ENCODE results near the gene LRP1B.

LRP1B gene

DNA sequence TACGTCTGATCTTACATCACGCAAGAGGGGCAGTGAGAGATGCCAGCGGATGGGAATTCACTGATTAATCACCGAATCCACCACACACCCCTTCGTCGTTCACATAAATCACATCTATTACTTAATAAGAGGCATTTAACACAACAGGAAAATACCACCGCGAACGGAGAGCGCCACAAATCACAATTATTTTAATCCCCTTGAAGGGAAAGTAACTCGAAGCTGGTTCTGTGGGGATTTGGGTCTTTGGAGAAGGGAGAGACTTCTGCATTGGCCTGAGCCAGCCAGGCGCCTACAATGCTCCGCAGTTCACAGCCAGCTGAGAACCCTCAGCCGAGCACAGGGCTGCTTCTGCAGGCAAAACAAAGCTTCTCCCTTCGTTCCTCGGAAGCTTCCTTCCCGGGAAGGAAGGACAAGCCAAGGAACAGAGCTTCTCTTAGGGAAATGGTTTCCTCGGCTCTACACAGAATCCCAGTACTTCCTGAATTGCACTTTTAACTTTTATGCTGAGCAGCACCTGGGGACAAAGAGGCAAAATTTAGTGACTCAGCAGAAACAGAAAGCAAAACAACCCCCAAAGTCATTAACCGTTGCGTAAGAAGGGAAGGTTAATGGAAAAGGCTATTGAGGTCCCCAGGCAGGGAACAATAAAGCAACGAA is at the start of gene LRP1B:
TSS of gene LRP1B (minus strand) at position 7 of the 660 bp plus-strand sequence. CDS start 287 bp downstream, outside the sequence.
- no peak for DNase-seq

DNA sequence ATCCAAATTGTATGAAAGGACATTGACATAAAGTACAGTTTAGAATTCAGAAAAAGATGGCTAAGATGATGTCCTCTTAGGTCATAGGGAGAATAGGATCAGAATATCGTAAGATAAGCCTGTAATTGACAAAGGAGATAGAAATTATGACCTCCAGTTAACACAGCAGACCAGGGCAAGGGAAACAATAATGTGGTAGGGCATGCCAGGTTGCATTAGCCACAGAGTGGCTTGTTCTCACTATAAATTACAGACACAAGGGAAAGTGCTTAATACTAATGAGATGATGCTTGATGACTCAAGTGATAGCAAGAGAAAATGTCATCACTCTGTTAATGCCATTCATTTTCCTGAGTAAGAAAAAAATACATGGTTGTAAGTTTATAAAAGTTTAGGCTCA is 48.9 kb upstream of the LRP1B start:
- no peak for DNase-seq

DNA sequence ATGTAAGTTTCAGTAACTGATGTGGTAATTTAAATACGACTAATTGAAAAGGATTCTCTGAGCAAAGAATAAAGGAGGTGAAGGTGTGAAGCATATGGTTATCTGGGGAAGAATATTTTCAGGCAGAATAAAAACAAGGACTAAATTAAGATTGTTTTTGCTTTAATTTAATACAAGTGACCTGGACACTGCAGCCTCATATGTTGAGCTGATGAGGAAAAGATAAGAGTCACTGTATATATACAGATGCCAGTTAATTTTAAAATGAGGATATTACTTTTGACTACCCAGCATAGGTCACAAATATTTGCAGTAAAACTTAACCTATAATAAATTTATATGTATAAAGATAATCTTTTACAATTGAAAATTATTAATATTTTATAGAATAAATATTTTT is 47.8 kb upstream of the LRP1B start:
- no peak for DNase-seq

DNA sequence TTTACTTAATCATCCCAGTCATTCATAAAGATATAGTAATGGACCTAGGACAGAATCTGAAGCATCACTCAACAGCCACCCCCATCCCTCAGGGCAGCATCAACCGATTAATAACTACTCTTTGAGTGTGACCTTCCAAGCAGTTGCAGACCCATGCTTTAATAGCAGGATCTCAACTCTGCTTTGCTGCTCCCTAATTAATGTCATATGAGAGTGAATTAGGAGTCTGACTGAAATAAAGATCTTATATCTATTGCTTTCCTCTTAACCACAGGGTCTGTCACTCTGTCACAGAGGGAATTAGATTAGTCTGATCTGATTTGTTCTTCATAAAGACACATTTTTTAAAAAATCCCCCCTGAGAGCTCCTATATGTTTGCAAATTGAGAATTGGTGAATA is 46.1 kb upstream of the LRP1B start:
- no peak for DNase-seq

DNA sequence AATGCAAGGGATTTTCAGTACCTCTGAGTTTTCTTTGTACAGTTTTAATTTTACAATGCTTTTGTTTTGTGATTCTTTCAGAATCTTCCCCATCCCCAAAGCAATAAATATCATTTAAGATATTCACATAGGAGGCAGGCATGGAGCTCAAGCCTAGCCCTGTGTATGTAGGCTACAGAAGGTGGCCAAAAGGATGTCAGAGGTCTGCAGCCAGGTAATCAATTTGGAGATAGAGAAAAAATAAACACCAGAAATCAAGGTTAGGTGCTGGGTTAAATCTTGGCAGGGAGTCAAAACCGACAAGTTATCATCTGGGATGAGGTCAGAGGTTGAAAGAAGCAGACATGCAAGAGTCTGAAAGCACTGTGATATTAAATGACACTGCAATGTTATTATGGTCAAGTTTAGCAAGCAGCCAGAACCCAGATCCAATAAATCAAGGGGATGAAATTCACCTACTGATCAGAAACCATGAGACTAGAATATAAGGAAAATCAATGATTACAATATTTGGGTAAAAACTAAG is 45.1 kb upstream of the LRP1B start:
- DNase-seq, result no peak

GRCh38 chr2:142174176-142174575 is 43.4 kb upstream of the LRP1B start:
- DNase-seq, result no peak

DNA sequence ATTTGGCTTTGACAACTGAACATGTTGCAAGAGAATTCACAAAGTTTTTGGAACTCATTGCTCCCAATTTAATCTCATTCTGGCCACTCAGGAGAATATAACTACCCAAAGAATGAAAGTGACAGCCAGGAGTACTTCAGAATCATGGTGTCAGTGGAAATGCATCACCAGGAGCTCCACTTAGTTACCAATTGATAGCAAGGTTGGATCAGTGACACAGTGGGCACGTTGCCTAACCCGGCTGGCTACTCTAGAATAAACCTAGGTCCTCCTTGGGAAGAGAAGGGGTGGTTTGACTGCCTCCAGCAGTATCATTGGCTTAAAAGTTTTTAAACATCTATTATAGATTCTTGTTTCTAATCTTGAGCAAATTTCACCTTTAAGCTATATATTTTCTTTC is 40.0 kb upstream of the LRP1B start:
- no peak for DNase-seq

DNA sequence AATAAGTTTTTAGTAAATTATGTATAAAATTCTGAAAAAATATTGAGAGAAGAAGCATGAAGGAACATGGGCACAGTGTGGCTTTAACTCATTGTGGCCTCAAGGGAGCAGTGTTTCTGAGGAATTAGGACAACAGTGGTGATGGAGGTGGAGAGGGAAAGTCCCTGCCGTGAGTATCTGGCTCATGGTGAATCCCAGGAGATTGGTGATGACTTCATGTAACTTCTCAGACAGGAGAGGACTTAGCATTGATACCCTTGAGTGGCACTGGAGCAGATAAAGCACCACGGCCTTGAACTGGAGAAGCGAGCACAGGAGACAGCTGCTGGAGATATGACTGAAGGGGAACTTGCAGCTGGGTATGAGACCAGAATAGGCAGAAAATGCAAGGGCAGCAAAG is 35.0 kb upstream of the LRP1B start:
- DNase-seq, result no peak

DNA sequence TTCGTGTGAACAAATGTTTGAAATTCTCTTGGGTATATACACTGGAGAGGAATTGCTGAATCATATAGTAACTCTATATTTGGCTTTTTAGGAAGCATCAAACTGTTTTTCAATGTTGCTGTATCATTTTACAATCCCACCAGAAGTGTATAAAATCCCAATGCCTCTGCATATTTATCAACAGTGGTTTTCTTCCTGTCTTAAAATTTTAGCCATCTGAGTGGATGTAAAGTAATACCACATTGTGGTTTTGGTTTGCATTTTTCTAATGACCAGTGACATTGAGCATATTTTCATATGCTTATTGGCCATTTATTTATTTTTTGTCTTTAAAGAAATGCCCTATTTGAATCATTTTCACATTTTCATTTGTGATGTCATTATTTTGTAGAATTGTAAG is 22.8 kb upstream of the LRP1B start:
- DNase-seq, result no peak

DNA sequence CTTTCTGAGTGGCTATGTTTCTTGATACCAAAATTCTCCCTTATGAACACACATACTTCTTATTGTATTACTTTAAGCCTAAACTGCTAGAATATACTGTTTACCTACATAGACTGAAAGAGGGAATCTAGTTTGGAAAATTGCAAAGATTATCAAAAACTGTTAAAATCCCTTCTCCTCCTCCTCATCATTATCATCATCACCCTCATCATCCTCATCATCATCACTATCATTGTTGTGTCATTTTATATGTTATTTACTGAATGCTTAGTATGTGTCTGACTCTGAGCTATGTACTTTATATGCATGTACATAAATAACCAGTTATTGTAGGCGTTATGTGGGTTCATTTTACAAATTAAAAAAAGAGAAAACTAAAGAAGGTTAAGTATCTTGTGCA is 19.6 kb upstream of the LRP1B start:
- DNase-seq, result no peak

GRCh38 chr2:142144547-142144946 is 13.7 kb upstream of the LRP1B start:
- DNase-seq, result no peak

DNA sequence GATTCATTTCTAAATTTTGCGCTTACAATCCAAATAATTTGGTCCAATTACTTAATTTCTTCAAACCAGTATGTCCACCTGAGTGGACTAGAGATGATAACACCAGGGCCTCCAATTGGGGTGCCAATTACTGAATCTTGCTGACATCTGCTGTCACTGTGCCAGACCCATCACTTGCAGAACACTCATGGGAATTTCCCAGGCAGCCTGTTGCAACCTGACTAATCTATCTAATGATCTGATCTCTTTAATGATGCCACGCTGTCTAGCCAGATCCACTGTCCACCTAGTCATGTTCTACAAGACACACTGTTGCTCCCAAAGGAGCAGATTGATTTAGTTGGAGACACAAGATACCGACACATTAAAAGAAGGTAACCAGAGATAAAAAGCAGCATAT is 11.8 kb upstream of the LRP1B start:
- DNase-seq, result no peak

DNA sequence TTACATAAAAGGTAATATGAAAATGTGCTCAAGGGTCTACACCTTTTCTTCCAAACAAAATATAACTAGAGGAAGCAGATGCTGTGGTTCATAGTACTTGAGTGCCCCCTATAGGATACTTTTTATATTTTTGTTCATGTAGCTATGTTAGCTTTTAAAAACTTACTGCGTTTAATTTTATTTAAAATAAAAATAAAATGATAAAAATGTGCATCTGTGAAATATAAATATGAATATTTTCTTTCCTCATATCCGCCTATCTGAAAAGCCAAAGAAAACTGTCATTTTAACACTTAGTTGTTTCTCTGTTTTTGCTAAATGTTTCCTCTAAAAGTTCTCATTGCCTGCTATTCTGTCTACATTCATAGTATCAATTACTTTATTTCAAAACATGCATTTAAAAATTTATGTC is 9.6 kb upstream of the LRP1B start:
- DNase-seq, result no peak

- no peak for DNase-seq
These were observed 8.6 kb upstream of the LRP1B start for GRCh38 chr2:142139384-142139783.

DNA sequence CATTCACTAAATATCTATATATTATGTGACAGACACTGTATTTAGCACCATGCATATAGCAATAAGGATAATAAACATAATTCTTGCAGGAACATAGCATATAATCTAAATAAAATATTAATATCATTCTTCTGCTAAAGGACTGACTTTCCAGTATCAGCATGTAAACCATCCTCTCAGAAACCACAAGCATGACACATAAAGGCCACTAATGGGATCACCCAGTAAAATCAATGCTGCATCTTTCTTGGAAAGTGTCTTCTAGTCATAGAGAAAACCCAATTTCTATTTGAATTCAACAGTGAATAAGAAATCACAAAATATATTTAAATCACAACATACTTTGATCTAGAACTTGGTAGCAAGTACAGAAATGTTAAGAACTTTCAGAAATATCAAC is 5.8 kb upstream of the LRP1B start:
- no peak for DNase-seq

DNA sequence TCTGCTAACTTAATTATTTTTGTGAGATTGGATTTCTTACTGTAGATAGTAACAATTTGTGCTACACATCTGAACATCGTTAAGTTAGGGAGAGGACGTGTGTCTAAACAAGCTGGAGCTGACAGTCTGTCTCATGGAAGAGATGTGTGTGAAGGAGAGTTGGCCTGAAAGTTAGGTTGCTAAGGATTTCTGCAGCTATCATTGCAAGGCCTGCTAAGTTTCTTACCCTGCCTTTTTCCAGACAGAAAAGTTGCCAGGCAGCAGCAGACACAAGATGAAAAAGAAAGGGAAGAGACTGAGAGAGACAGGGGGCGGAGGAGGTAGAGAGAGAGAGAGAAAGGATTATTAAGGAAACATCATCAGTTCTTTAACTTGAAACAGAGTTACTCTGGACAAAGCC is 4.1 kb upstream of the LRP1B start:
- no peak for DNase-seq

DNA sequence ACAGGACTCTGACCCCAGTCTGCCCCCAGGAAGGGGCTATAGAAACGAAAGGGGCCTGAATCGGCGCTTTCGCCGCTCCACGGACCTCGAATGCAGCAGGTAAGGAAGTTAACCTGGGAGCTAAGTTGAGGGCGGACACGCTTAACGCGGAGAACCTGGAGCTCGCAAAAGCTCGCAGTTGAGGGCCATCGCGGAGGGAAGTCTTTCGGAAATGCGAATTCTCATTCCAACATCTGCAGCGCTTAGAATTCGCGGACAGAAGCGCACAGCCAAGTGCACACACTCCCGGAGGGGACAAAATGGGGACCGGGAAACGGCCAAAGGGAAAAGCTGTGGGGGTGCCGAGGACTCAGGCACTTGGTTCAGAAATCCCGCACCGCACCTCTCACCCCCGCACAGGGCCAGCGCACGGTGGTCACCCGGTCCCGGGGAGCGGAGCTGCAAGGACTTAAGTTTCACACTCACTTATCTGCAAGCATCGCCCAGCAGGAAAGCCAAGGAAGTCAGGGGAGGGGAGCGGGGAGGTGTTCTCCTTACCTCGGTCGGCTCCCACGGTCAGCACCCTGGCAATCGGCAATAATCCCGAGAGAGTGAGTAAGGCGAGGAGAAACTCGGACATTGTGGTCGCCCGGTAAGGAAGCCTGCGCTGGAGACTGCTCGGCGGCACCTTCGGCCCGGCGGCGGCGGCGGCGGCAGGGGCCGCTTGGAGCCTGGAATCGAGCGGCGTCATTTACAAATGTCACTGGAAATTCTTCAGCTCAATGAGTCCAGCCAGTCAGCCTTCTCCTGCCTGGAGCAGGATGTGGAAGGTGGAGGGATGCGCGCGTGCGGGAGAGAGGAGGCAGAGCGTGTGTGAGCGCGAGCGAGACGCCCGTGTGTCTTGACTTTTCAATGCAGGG is 456 bp downstream of the LRP1B start:
- peak; percentile 33 for DNase-seq

- DNase-seq, result no peak
These were observed 2.7 kb downstream of the LRP1B start for GRCh38 chr2:142128105-142128504.

GRCh38 chr2:142127248-142127647 is 3.6 kb downstream of the LRP1B start:
- no peak for DNase-seq

GRCh38 chr2:142124706-142125105 is 6.1 kb downstream of the LRP1B start:
- no peak for DNase-seq

GRCh38 chr2:142119347-142119746 is 11.5 kb downstream of the LRP1B start:
- DNase-seq, result no peak

GRCh38 chr2:142112757-142113221 is 18.0 kb downstream of the LRP1B start:
- no peak for DNase-seq

- no peak for DNase-seq
These were observed 26.6 kb downstream of the LRP1B start for GRCh38 chr2:142104134-142104758.

GRCh38 chr2:142100970-142101369 is 29.8 kb downstream of the LRP1B start:
- no peak for DNase-seq

All from NCI-H146 (cell line).